Measurements from ENCODE around the gene MUC12. TPM values are rescaled to one million over a fixed set of nuclear protein-coding genes. Genes with fewer than 3 reads are reported as not detected.
"Not testable (repeated sequence)": the region's sequence is repeated elsewhere in the genome, so short reads cannot be mapped to it uniquely, and the experiment has no call there.

MUC12 gene
- total RNA-seq, 1 donor from 2014 or later = 1.4 TPM

DNA sequence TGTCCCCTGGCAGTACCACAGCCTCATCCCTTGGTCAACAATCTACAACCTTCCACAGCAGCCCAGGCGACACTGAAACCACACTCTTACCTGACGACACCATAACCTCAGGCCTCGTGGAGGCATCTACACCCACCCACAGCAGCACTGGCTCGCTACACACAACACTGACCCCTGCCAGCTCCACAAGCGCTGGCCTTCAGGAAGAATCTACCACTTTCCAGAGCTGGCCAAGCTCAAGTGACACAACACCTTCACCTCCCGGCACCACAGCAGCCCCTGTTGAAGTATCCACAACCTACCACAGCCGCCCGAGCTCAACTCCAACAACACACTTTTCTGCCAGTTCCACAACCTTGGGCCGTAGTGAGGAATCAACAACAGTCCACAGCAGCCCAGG lies 30.0 kb downstream of the MUC12 start:
- not testable (repeated sequence) for H3K27me3 Mint-ChIP-seq (ENCODE audit: low read depth); H3K36me3 Mint-ChIP-seq; H3K27ac Mint-ChIP-seq; H3K4me1 Mint-ChIP-seq; H3K9me3 Mint-ChIP-seq; DNase-seq (ENCODE audit: low spot score in 2 of 2, unreplicated experiment in 2 of 2); H3K4me3 Mint-ChIP-seq

DNA sequence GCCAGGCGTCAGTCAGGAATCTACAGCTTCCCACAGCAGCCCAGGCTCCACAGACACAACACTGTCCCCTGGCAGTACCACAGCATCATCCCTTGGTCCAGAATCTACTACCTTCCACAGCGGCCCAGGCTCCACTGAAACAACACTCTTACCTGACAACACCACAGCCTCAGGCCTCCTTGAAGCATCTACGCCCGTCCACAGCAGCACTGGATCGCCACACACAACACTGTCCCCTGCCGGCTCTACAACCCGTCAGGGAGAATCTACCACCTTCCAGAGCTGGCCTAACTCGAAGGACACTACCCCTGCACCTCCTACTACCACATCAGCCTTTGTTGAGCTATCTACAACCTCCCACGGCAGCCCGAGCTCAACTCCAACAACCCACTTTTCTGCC lies 30.7 kb downstream of the MUC12 start:
- H3K9me3 Mint-ChIP-seq; H3K27ac Mint-ChIP-seq; H3K4me3 Mint-ChIP-seq; H3K27me3 Mint-ChIP-seq (ENCODE audit: low read depth); H3K4me1 Mint-ChIP-seq; H3K36me3 Mint-ChIP-seq: not testable (repeated sequence)
- peak in 1 of 2 experiments; percentile 43 for DNase-seq (ENCODE audit: low spot score in 2 of 2, unreplicated experiment in 2 of 2)

DNA sequence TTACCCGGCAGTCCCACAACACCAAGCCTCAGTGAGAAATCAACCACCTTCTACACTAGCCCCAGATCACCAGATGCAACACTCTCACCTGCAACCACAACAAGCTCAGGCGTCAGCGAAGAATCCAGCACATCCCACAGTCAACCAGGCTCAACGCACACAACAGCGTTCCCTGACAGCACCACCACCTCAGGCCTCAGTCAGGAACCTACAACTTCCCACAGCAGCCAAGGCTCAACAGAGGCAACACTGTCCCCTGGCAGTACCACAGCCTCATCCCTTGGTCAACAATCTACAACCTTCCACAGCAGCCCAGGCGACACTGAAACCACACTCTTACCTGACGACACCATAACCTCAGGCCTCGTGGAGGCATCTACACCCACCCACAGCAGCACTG lies 33.0 kb downstream of the MUC12 start:
- H3K27me3 Mint-ChIP-seq (ENCODE audit: low read depth); H3K4me1 Mint-ChIP-seq; DNase-seq (ENCODE audit: low spot score in 2 of 2, unreplicated experiment in 2 of 2); H3K27ac Mint-ChIP-seq; H3K36me3 Mint-ChIP-seq; H3K4me3 Mint-ChIP-seq; H3K9me3 Mint-ChIP-seq: not testable (repeated sequence)

- not testable (repeated sequence) for H3K9me3 Mint-ChIP-seq; H3K36me3 Mint-ChIP-seq; H3K27ac Mint-ChIP-seq; H3K27me3 Mint-ChIP-seq (ENCODE audit: low read depth); H3K4me3 Mint-ChIP-seq; H3K4me1 Mint-ChIP-seq; DNase-seq (ENCODE audit: low spot score in 2 of 2, unreplicated experiment in 2 of 2)
Observed at GRCh38 chr7:101007361-101007760, 38.0 kb downstream of the MUC12 start.

DNA sequence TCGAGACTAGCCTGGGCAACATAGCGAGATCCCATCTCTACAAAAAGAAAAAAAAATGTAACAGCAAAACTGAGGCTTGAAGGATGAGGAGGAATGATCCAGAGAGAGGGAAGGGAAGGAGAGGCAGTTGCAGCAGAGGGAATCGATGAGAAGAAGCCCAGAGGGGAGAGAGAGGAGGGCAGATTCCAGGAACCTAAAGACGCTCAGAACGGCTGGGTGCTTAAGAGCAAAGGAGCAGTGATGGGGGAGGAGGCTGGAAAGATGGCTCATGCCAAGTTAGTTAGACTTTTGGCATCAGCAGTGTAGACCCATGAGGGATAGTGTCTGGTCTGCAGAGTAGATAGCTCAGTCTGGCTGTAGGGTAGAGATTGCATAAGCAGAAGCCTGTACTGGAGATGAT lies 40.3 kb downstream of the MUC12 start:
- no peak overlapping the region for H3K27ac Mint-ChIP-seq
- TF ChIP-seq CTCF (IDR thresholded peaks at IDR 0.05; ENCODE audit: unreplicated experiment) = no peak

GRCh38 chr7:101012931-101013330 lies 43.6 kb downstream of the MUC12 start:
- Mint-ChIP-seq H3K4me1 (no peaks in the 10 kb centered on the region), H3K36me3 (no peaks in the 10 kb centered on the region), H3K27me3 (ENCODE audit: low read depth) (peaks cover 28% of the 10 kb centered on the region), H3K27ac (no peak overlapping the region), H3K4me3 (no peak overlapping the region), H3K9me3 (no peaks in the 10 kb centered on the region)
- no peak for TF ChIP-seq CTCF (IDR thresholded peaks at IDR 0.05; ENCODE audit: unreplicated experiment)
- no peak for DNase-seq (ENCODE audit: low spot score in 2 of 2, unreplicated experiment in 2 of 2)

More for the DNA sequence above, 40.3 kb downstream of the MUC12 start:
- Mint-ChIP-seq H3K4me3 (no peak overlapping the region), H3K4me1 (no peaks in the 10 kb centered on the region), H3K36me3 (no peaks in the 10 kb centered on the region), H3K9me3 (no peaks in the 10 kb centered on the region), H3K27me3 (ENCODE audit: low read depth) (peaks cover 7% of the 10 kb centered on the region)
- DNase-seq (ENCODE audit: low spot score in 2 of 2, unreplicated experiment in 2 of 2) = no peak

GRCh38 chr7:101015626-101016025 lies 46.3 kb downstream of the MUC12 start:
- Mint-ChIP-seq H3K4me3 (no peak overlapping the region), H3K36me3 (no peaks in the 10 kb centered on the region), H3K4me1 (peaks cover 5% of the 10 kb centered on the region), H3K9me3 (no peaks in the 10 kb centered on the region), H3K27ac (no peak overlapping the region), H3K27me3 (ENCODE audit: low read depth) (peaks cover 22% of the 10 kb centered on the region)
- TF ChIP-seq CTCF (IDR thresholded peaks at IDR 0.05; ENCODE audit: unreplicated experiment) = no peak
- DNase-seq (ENCODE audit: low spot score in 2 of 2, unreplicated experiment in 2 of 2) = no peak

DNA sequence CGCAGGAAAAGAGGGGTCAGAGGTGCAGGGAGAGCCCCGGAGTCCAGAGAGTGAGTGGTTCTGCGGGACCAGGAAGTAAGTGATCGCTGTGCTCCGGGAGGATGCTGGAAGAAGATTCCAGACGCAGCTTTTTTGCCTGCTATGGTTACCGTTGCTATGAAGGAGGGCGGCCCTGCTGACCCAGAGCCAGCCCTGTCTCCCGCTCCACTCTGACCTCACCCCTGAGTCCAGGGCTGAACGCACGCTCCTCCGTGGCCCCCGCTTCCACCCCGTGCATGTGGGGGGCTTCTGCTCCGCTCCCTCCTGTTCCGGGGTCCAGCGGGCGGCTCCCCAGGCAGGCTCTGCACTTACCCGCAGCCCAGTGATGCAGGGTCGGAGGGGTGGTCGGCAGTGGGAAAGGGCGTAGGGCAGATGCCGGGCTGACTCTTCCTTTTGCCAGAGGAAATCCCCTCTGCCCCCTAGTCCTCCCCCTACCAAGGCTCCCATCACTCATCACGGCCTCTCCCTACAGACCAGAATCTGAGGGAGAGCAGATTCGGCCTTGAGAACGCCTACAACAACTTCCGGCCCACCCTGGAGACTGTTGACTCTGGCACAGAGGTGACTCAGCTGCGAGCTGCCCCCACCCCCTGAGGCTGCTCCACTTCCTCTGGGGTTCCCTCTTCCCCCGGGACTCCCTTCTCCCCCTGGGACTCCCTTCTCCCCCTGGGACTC lies 47.9 kb downstream of the MUC12 start:
- Mint-ChIP-seq H3K4me1 (peaks cover 5% of the 10 kb centered on the region), H3K9me3 (no peaks in the 10 kb centered on the region), H3K27ac (peak overlapping the region; percentile 59), H3K27me3 (ENCODE audit: low read depth) (peaks cover 22% of the 10 kb centered on the region), H3K4me3 (peak overlapping the region; percentile 55), H3K36me3 (no peaks in the 10 kb centered on the region)
- peak in 1 of 2 experiments; percentile 54 for DNase-seq (ENCODE audit: low spot score in 2 of 2, unreplicated experiment in 2 of 2)
- TF ChIP-seq CTCF (IDR thresholded peaks at IDR 0.05; ENCODE audit: unreplicated experiment) = no peak

Measured in mesothelial cell of epicardium (in vitro differentiated cells).